ENCODE data around the gene RASEF. TPM values are rescaled to one million over a fixed set of nuclear protein-coding genes. Genes with fewer than 3 reads are reported as not detected.
"Not testable (repeated sequence)": the region's sequence is repeated elsewhere in the genome, so short reads cannot be mapped to it uniquely, and the experiment has no call there.

Gene RASEF
- total RNA-seq, 4 donors from 2014 or later: 3.4 to 6.2 (median 4.8) TPM

DNA sequence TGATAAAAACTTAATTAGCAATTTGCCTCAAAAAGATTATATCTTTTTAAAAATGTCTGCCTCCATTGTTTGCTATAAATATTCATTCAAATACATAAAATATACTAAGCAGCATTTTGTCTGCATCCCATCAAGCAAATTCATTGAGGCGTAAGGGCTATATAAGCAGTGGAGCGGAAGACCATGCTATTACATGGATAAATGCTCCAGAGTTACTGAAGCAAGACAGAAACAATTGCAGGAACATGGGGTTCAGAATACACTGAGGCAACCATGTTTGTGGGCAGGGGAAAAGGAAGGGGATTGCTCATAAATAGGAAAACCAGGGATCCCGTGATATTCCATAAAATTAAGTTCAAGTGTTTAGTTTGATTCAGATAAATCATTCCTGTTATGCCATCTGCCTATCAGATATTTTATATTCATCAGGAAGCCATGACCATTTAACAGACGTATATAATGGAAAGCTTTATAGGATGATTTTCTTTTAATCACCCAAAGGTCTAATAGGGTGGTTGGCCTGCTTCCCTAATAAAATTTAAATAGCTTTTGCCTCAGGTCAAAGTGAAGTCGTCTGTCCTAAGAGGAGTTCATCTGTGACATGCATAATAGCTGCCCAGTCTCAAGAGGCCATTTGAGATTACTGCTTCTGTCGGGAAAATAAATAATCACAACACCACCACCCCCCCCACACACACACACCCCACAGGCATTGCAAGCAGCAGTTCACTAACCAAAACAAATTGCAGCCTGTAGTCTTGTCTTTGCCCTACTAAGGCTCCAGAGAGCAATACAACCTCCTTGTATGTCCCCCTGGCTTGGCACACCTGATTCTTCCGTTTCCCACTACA is 105.2 kb downstream of the RASEF start:
- no peak for DNase-seq (ENCODE audit: low spot score in 2 of 2)
- Histone ChIP-seq H3K27ac (no peak overlapping the region), H3K36me3 (no peaks in the 10 kb centered on the region), H3K9me3 (no peaks in the 10 kb centered on the region), H3K4me3 (no peak overlapping the region), H3K27me3 (no peaks in the 10 kb centered on the region), H3K4me1 (peaks cover 3% of the 10 kb centered on the region)
- 73% methylated on average over 7 of the region's 7 CpGs for WGBS
- TF ChIP-seq, protein P1, sequence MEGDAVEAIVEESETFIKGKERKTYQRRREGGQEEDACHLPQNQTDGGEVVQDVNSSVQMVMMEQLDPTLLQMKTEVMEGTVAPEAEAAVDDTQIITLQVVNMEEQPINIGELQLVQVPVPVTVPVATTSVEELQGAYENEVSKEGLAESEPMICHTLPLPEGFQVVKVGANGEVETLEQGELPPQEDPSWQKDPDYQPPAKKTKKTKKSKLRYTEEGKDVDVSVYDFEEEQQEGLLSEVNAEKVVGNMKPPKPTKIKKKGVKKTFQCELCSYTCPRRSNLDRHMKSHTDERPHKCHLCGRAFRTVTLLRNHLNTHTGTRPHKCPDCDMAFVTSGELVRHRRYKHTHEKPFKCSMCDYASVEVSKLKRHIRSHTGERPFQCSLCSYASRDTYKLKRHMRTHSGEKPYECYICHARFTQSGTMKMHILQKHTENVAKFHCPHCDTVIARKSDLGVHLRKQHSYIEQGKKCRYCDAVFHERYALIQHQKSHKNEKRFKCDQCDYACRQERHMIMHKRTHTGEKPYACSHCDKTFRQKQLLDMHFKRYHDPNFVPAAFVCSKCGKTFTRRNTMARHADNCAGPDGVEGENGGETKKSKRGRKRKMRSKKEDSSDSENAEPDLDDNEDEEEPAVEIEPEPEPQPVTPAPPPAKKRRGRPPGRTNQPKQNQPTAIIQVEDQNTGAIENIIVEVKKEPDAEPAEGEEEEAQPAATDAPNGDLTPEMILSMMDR (IDR thresholded peaks at IDR 0.05): no peak

DNA sequence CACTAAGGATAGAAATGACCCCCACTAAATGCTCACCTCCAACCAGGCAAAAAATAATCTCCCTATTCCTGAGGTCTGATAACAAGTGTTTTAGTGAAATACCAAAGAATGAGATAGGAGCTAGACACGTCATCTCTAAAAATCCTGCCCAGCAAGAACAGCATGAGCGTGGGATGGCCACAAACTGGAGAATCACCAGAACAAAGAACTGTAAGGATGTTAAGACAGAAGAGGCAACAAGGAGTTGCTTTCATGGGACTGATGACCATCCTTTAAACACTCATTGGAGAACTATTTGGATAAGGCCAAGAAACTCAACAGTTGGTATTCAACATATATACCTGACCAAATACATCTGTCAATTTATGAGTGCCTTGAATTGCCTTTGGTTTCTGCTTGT is 113.7 kb downstream of the RASEF start:
- no peak for DNase-seq (ENCODE audit: low spot score in 2 of 2)
- Histone ChIP-seq H3K27ac (no peak overlapping the region), H3K27me3 (no peaks in the 10 kb centered on the region), H3K9me3 (no peaks in the 10 kb centered on the region), H3K4me3 (no peak overlapping the region), H3K36me3 (no peaks in the 10 kb centered on the region), H3K4me1 (no peaks in the 10 kb centered on the region)
- no peak for TF ChIP-seq POLR2AphosphoS5 (IDR thresholded peaks at IDR 0.05)
- no peak for TF ChIP-seq POLR2A (IDR thresholded peaks at IDR 0.05)
- TF ChIP-seq, protein P1 (IDR thresholded peaks at IDR 0.05): no peak
- TF ChIP-seq EP300 (IDR thresholded peaks at IDR 0.05): no peak
- 83% methylated on average over 2 of the region's 2 CpGs for WGBS

DNA sequence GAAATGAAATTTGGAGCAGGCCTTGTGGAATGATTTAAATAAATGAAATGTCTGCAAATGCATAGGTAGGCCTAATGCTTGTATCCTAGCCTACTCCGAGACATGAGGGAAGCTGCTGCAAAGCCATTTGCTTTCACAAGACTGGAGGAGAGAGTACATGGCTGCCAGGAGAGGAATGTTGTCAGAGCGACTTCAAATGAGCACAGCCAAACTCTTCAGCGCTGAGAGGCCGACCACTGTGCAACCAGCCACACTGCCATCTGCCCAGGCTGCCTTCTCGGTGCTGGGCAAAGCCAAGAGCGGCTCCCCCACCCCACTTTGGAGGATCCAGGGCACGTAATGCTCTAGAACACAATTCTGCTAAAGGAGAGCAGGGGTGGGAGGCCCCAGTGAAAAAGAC is 122.6 kb downstream of the RASEF start:
- Histone ChIP-seq H3K4me3 (no peak overlapping the region), H3K27ac (no peak overlapping the region), H3K4me1 (no peaks in the 10 kb centered on the region), H3K9me3 (no peaks in the 10 kb centered on the region), H3K27me3 (no peaks in the 10 kb centered on the region), H3K36me3 (no peaks in the 10 kb centered on the region)
- TF ChIP-seq POLR2A (IDR thresholded peaks at IDR 0.05) (no peak), POLR2AphosphoS5 (IDR thresholded peaks at IDR 0.05) (no peak), EP300 (IDR thresholded peaks at IDR 0.05) (no peak)
- TF ChIP-seq, protein P1 (IDR thresholded peaks at IDR 0.05): no peak
- no peak for DNase-seq (ENCODE audit: low spot score in 2 of 2)
- WGBS: 82% methylated on average over 4 of the region's 7 CpGs

DNA sequence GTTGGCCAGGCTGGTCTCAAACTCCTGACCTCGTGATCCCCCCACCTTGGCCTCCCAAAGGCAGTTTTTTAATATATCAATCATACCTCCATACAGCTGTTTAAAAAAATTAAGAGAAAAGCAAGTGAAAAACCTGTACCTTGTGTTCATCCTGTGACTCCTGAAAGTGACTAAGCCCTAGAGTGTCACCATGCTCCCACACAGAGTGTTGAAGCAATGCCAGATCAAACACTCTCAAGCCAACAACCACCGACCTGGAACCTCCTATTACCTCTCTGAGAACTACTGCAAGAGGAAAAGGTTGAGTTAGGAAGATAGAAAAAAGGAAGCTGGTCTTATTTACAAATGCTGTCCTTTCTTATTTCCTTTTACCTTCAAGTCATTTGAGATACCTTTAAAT is 123.5 kb downstream of the RASEF start:
- 53% methylated on average over 2 of the region's 2 CpGs for WGBS
- TF ChIP-seq EP300 (IDR thresholded peaks at IDR 0.05) (no peak), POLR2AphosphoS5 (IDR thresholded peaks at IDR 0.05) (no peak), POLR2A (IDR thresholded peaks at IDR 0.05) (no peak)
- TF ChIP-seq, protein P1 (IDR thresholded peaks at IDR 0.05): no peak
- H3K9me3 ChIP-seq: no peaks in the 10 kb centered on the region
- DNase-seq (ENCODE audit: low spot score in 2 of 2): no peak
- H3K27ac ChIP-seq: no peak overlapping the region
- no peaks in the 10 kb centered on the region for H3K36me3 ChIP-seq
- no peaks in the 10 kb centered on the region for H3K27me3 ChIP-seq
- no peak overlapping the region for H3K4me3 ChIP-seq
- H3K4me1 ChIP-seq: no peaks in the 10 kb centered on the region

DNA sequence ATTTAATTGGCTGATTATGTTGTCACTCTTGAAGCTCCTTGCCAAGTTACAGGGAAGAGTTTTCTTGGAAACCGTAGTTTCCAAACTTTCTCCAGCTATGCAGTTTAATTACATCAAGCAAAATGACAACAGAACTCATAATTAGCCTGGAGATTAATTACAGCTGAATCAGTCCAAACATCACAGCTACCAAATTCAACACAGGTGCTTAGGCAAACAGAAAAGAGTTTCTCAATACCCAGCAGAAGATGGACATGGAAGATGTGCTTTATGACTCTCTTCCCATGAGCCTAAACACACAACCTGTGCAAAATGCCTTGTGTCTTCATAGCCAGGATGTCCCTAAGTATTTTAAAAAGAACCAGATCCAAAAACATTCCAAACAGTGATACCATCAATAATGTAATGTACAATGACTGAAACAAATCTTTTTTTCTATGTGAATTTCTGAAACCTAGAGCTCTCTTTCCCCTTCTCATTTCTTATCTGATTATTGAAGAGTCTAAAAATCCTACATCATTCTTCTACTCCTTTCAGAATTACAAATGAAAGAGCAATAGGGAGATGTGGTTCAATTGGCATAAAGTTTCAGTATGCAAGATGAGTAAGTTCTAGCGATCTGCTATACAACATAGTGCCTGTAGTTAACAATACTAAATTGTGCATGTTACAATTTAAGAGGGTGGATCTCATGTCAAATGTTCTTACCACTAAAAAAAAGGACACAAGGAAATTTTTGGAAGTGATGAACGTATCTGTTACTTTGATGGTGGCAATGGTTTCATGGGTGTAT is 124.3 kb downstream of the RASEF start:
- no peak overlapping the region for H3K27ac ChIP-seq
- H3K4me3 ChIP-seq: no peak overlapping the region
- H3K4me1 ChIP-seq: no peaks in the 10 kb centered on the region
- no peaks in the 10 kb centered on the region for H3K27me3 ChIP-seq
- no peaks in the 10 kb centered on the region for H3K9me3 ChIP-seq
- H3K36me3 ChIP-seq: no peaks in the 10 kb centered on the region
- no peak for DNase-seq (ENCODE audit: low spot score in 2 of 2)
- WGBS: 62% methylated on average over 3 of the region's 3 CpGs
- no peak for TF ChIP-seq POLR2AphosphoS5 (IDR thresholded peaks at IDR 0.05)
- no peak for TF ChIP-seq EP300 (IDR thresholded peaks at IDR 0.05)
- TF ChIP-seq POLR2A (IDR thresholded peaks at IDR 0.05): no peak
- TF ChIP-seq, protein P1 (IDR thresholded peaks at IDR 0.05): no peak

DNA sequence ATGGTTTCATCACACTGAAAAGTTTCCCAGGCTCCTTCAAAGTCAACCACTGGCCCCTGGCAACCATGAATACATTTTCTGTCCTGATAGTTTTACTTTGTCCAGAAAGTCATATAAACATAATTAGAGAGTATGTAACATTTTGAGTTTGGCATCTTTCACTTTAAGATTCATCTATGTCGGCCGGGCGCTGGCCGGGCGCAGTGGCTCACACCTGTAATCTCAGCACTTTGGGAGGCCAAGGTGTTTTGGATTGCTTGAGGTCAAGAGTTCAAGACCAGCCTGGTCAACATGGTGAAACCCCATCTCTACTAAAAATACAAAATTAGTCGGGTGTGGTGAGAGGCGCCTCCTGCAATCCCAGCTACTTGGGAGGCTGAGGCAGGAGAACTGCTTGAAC is 126.4 kb downstream of the RASEF start:
- not testable (repeated sequence) for H3K4me3 ChIP-seq; H3K9me3 ChIP-seq; H3K27ac ChIP-seq; H3K4me1 ChIP-seq; H3K36me3 ChIP-seq; H3K27me3 ChIP-seq; DNase-seq (ENCODE audit: low spot score in 2 of 2)
- 95% methylated on average over 7 of the region's 7 CpGs for WGBS

Measured in suprapubic skin (tissue), 4 donors.